CD4-positive, alpha-beta T cell (primary cell): ENCODE measurements around the gene KIAA1755. TPM values are rescaled to one million over a fixed set of nuclear protein-coding genes. Genes with fewer than 3 reads are reported as not detected.

Source experiments
- ATAC-seq: fragments of 200-7000 bp; cut with Tn5 transposase; one replicate; pipeline ENCODE4 v1.10.0; 2022; ENCODE audit warnings: mild to moderate bottlenecking; ENCODE audit not compliant: poor library complexity
- CTCF ChIA-PET: fragments of 350-600 bp; sonication (Branson Sonifier 250); formaldehyde crosslinking; loops from one replicate; lab custom pipeline; 2021; ENCODE audit warnings: antibody characterized with exemption, inconsistent platforms; lab: Charles Lee
- POLR2A ChIA-PET: fragments of 350-600 bp; sonication (Branson Sonifier 250); formaldehyde crosslinking; loops from one replicate; lab custom pipeline; 2021; ENCODE audit warnings: antibody characterized with exemption, inconsistent platforms; lab: Charles Lee
- DNase-seq, 14 experiments: peaks; one replicate each; pipeline ENCODE4 v3.0.0-alpha.2; 2013 to 2020; ENCODE audit warnings: mixed read lengths in 2 of 14
- H3K27ac ChIP-seq, 2 donors: one replicate each; pipeline versions ENCODE4 v1.5.1 to v1.7.0; 2013; ENCODE audit warnings: low read length in 2 of 2, low read depth in 1 of 2, mild to moderate bottlenecking in 1 of 2
- H3K27me3 ChIP-seq, 2 experiments: 1 replicate in 1 of 2; 2 replicates in 1 of 2; pipeline versions ENCODE4 v1.6.1 to v1.7.0; 2013; ENCODE audit warnings: low read length in 2 of 2, control low read depth in 1 of 2, mild to moderate bottlenecking in 1 of 2, moderate library complexity in 1 of 2; ENCODE audit not compliant: insufficient read depth in 2 of 2, control insufficient read depth in 1 of 2
- H3K36me3 ChIP-seq: one replicate; pipeline ENCODE4 v1.6.1; 2013; ENCODE audit warnings: low read length, control low read depth; ENCODE audit not compliant: insufficient read depth
- H3K4me1 ChIP-seq: one replicate; pipeline ENCODE4 v1.6.1; 2013; ENCODE audit warnings: low read length, control low read depth; ENCODE audit not compliant: insufficient read depth
- H3K4me3 ChIP-seq: one replicate; pipeline ENCODE4 v1.5.1; 2013; ENCODE audit warnings: mild to moderate bottlenecking, low read length, moderate library complexity
- H3K9me3 ChIP-seq, 2 experiments: 1 replicate in 1 of 2; 2 replicates in 1 of 2; pipeline versions ENCODE4 v1.6.1 to v1.7.0; 2013; ENCODE audit warnings: low read length in 2 of 2, mild to moderate bottlenecking in 2 of 2, control low read depth in 1 of 2, moderate library complexity in 1 of 2; ENCODE audit not compliant: control insufficient read depth in 1 of 2, insufficient read depth in 1 of 2
- H3K27ac Mint-ChIP-seq: one replicate; pipeline ENCODE4 v1.8.0; 2020; ENCODE audit warnings: mixed read lengths
- H3K27me3 Mint-ChIP-seq: one replicate; pipeline ENCODE4 v1.8.0; 2021; ENCODE audit warnings: mixed read lengths
- H3K36me3 Mint-ChIP-seq: one replicate; pipeline ENCODE4 v1.8.0; 2021; ENCODE audit warnings: low read depth, mixed read lengths
- H3K4me1 Mint-ChIP-seq: one replicate; pipeline ENCODE4 v1.8.0; 2021; ENCODE audit warnings: low read depth, mixed read lengths
- H3K4me3 Mint-ChIP-seq: one replicate; pipeline ENCODE4 v1.8.0; 2020; ENCODE audit warnings: mild to moderate bottlenecking, mixed read lengths
- H3K9me3 Mint-ChIP-seq: one replicate; pipeline ENCODE4 v1.8.0; 2020; ENCODE audit warnings: mixed read lengths
- CTCF ChIP-seq: fragments of 200-600 bp; IDR thresholded peaks from one replicate; pipeline ENCODE4 v1.8.0; 2022; ENCODE audit warnings: antibody characterized with exemption, mild to moderate bottlenecking
- intact Hi-C, 2 experiments: fragments of 100-400 bp; cut with DNase I in 1 of 2; cut with micrococcal nuclease in 1 of 2; formaldehyde crosslinking; loops; one replicate each; pipeline versions ENCODE4 v1.15.1 to v1.9.0; 2023 to 2025; cut with DNase I, micrococcal nuclease
- total RNA-seq, 174 experiments: library from RNA in 2 of 174; stranded (reverse) in 2 of 174; gene quantifications; one replicate each; pipeline ENCODE4 v1.2.3 and lab custom pipeline; 2021 to 2026

The KIAA1755 gene
- total RNA-seq, 2 experiments from 2014 or later, result not detected

DNA sequence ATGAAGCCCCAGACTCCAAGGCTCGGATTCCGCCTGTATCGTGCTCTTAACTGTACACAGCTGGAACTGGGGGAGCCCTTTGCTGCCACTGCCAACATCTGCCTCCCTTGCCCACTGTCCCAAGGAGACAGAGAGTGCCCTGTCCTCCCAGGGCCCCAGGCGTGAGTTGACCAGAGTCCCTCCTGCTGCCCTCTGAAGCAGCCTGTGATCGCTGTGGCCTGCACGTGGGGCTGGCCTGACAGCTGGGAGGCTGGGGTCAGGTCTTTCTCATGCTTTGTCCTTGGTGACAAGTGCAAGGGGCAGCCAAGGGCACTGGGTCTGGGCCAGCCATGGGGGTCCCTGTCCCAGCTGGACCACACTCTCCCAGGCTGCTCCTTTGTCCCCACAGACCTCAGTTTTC lies 44.3 kb downstream of the KIAA1755 start:
- no peak for TF ChIP-seq CTCF
- Histone ChIP-seq H3K27ac (no peak overlapping the region), H3K36me3 (no peaks in the 10 kb centered on the region), H3K9me3 (no peaks in the 10 kb centered on the region), H3K4me1 (peaks cover 4% of the 10 kb centered on the region), H3K27me3 (no peaks in the 10 kb centered on the region), H3K4me3 (no peak overlapping the region)
- intact Hi-C loops, result no loop called here
- Mint-ChIP-seq H3K4me3 (no peak overlapping the region), H3K27me3 (peaks cover 7% of the 10 kb centered on the region), H3K4me1 (no peaks in the 10 kb centered on the region), H3K36me3 (no peaks in the 10 kb centered on the region), H3K9me3 (no peaks in the 10 kb centered on the region), H3K27ac (no peak overlapping the region)
- DNase-seq, result no peak
- ChIA-PET CTCF (no interaction called here), POLR2A (no interaction called here)
- no peak for ATAC-seq

DNA sequence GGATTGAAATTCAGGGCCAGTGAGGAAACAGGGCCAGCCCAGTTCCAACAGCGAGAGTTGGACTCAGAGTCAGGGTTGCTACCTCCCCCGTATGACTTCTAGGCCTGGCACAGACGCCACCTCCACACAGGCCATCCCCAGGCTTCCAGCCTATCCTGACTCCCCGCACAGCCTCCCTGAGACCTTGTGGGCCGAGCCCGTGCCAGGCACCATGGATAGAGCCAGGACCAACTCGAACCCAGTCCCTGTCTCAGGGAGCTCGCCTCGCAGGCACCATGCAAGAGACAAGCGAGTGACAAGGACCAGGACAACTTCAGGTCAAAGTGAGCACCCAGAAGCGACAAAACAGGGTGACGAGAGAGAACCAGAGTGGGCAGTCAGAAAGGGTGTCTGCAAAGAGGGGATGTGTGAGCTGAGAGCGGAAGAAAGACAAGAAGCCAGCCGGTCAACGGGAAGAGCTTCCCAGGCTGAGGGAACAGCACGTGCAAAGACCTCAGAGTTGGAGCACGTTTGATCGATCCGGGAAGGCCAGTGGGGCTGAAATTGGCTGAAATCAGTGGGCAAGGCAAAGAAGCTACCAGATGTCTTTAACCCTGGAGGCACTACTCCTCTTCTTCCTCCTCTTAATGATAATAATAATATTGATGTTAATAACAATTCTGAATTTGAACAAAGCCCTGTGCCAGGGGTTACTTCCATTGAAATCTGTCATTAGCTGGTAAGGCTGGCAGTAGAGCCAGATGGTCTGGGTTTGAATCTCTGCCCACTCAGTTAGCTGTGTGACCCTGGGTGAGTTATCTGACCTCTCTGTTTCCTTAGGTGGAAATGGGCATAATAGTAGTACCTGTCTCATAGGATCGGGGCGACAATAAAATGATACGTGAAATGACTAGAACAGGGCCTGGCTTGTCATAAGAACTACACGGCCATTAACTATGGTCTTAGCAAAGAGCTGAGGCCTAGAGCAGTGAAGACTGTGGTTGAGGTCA lies 45.0 kb downstream of the KIAA1755 start:
- Mint-ChIP-seq H3K4me1 (no peaks in the 10 kb centered on the region), H3K27me3 (peaks cover 7% of the 10 kb centered on the region), H3K4me3 (no peak overlapping the region), H3K36me3 (no peaks in the 10 kb centered on the region), H3K9me3 (no peaks in the 10 kb centered on the region), H3K27ac (no peak overlapping the region)
- Histone ChIP-seq H3K9me3 (no peaks in the 10 kb centered on the region), H3K4me1 (no peaks in the 10 kb centered on the region), H3K36me3 (no peaks in the 10 kb centered on the region), H3K27ac (no peak overlapping the region), H3K4me3 (no peak overlapping the region), H3K27me3 (no peaks in the 10 kb centered on the region)
- DNase-seq (no peak), ATAC-seq (no peak)
- intact Hi-C loops, result no loop called here
- CTCF ChIA-PET, result no interaction called here
- TF ChIP-seq CTCF, result no peak
- POLR2A ChIA-PET, result no interaction called here

DNA sequence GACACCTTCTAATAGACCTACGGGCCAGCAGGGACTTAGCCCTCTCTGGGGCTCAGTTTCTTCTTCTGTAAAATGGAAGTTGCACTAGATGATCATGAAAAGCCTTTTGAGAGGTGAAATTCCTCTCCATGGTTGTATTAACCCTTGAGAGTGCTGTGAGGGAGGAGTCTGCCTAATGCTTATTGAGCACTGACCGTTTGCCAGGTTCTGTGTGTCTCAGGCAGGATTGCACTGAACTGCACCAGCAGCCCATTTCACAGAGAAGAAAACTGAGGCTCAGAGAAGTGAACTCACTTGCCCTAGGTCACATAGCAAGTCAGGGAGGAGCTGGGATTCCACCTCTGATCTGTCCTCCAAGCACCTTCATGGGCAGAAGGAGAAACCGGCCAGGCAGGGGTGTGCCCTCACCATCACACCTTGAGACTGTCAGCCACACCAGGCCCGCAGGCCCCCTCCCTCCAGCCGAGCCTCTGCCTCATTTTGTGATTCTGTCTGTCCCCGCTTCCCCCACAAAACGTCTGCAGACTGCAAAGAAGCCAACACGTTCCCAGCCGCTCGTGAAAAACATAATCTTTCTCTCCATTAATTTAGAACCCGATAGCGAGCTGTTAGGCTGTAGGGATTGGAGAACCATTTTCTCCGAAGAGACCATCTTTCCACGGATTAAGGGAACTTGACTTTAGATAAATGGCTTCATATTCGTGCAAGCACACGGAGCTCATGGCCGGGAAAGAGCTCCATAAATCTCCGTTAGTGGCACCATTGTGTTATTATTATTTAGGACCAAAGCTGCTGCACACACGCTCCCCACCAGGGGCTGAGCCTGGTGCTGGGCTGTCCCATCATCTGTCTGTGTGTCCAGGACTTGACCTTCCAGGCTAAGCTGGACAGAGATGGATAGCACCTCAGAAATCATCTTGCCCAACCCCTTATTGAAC lies 46.0 kb downstream of the KIAA1755 start:
- no peak overlapping the region for H3K27ac ChIP-seq
- Mint-ChIP-seq H3K27me3 (peaks cover 7% of the 10 kb centered on the region), H3K36me3 (no peaks in the 10 kb centered on the region), H3K27ac (no peak overlapping the region), H3K4me1 (no peaks in the 10 kb centered on the region), H3K9me3 (no peaks in the 10 kb centered on the region), H3K4me3 (no peak overlapping the region)
- H3K4me1 ChIP-seq, result no peaks in the 10 kb centered on the region
- no peaks in the 10 kb centered on the region for H3K36me3 ChIP-seq
- H3K4me3 ChIP-seq, result no peak overlapping the region
- peaks cover 0 to 2% of the 10 kb centered on the region in 2 experiments for H3K27me3 ChIP-seq
- no peaks in the 10 kb centered on the region for H3K9me3 ChIP-seq
- no peak for ATAC-seq
- POLR2A ChIA-PET, result no interaction called here
- CTCF ChIA-PET, result no interaction called here
- no peak for TF ChIP-seq CTCF
- DNase-seq, result no peak
- intact Hi-C loops, result no loop called here
